Activated CD4-positive, alpha-beta T cell treated with anti-CD3 and anti-CD28 coated beads, Interleukin-2, amount 10 ng/mL, durations not matched to agents 24 days and 14 days (primary cell): ENCODE measurements around the gene B4GALT5. TPM values are rescaled to one million over a fixed set of nuclear protein-coding genes. Genes with fewer than 3 reads are reported as not detected.

Experiments
- DNase-seq: peaks from one replicate; pipeline ENCODE4 v3.0.0; 2022
- H3K27ac Mint-ChIP-seq: one replicate; pipeline ENCODE4 v1.8.0; 2022; ENCODE audit warnings: mild to moderate bottlenecking, mixed read lengths
- H3K27me3 Mint-ChIP-seq: one replicate; pipeline ENCODE4 v1.8.0; 2022; ENCODE audit warnings: mixed read lengths
- H3K36me3 Mint-ChIP-seq: one replicate; pipeline ENCODE4 v1.8.0; 2022; ENCODE audit warnings: low read depth, mild to moderate bottlenecking, mixed read lengths
- H3K4me1 Mint-ChIP-seq: one replicate; pipeline ENCODE4 v1.8.0; 2021; ENCODE audit warnings: mixed read lengths
- H3K4me3 Mint-ChIP-seq: one replicate; pipeline ENCODE4 v1.8.0; 2022; ENCODE audit warnings: mild to moderate bottlenecking, moderate library complexity, mixed read lengths
- H3K9me3 Mint-ChIP-seq: one replicate; pipeline ENCODE4 v1.8.0; 2021; ENCODE audit warnings: mixed read lengths
- intact Hi-C: fragments of 100-400 bp; cut with micrococcal nuclease; formaldehyde crosslinking; loops from one replicate; pipeline ENCODE4 v1.15.1; 2023
- total RNA-seq: library from RNA; stranded (reverse); gene quantifications from 2 replicates; pipeline ENCODE4 v1.2.3, GENCODE V29; 2022

B4GALT5 gene
- total RNA-seq, 1 donor from 2014 or later: 39.1 TPM

DNA sequence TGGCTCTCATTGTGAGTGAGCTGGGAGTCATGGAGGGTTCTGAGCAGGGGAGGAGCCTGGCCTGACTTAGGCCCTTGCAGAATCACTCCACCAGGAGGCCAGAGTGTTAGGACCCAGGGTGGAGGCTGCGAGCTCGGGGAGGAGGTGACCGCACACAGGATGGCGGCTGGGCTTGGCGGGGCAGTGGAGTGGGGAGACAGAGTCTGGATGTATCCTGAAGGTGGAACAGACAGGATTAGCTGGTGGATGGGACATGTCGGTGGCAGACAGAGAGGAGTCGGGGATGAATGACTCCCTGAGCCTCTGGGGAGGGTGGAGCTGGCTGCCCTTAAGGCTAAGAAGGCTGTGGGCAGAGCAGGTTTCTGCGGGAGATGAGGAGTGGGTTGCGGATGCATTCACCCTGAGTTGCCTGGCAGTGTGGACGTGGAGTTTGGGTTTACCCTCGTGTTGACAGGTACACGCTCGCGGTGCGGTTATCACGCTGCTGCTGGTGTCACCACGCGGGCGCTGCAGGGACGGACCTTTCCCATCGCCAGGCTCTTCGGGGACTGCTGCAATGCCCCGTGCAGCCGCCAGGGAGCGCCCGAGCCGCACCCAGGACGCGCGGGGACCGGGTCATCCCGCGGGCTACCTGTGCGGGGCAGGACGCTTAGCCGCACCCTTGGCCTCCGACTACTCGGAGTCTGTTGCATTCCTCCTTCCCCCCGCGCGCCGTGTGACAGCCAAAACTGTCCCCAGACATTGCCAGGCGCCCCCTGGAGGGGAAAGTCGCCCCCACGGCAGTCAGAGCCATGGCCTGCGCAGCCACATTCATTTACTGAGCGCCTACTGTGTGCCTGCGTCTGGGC lies 102.8 kb downstream of the B4GALT5 start:
- Mint-ChIP-seq H3K36me3 (peaks cover 7% of the 10 kb centered on the region), H3K9me3 (no peaks in the 10 kb centered on the region), H3K4me1 (peaks cover 22% of the 10 kb centered on the region), H3K27ac (peak overlapping the region; percentile 79), H3K27me3 (no peaks in the 10 kb centered on the region), H3K4me3 (peak overlapping the region; percentile 71)
- intact Hi-C loops: loop anchor here (1.0 to 2.0 kb wide), 3 partner anchors 235 to 317 kb away; no protein-coding TSS in a partner anchor
- peak; percentile 95 for DNase-seq

DNA sequence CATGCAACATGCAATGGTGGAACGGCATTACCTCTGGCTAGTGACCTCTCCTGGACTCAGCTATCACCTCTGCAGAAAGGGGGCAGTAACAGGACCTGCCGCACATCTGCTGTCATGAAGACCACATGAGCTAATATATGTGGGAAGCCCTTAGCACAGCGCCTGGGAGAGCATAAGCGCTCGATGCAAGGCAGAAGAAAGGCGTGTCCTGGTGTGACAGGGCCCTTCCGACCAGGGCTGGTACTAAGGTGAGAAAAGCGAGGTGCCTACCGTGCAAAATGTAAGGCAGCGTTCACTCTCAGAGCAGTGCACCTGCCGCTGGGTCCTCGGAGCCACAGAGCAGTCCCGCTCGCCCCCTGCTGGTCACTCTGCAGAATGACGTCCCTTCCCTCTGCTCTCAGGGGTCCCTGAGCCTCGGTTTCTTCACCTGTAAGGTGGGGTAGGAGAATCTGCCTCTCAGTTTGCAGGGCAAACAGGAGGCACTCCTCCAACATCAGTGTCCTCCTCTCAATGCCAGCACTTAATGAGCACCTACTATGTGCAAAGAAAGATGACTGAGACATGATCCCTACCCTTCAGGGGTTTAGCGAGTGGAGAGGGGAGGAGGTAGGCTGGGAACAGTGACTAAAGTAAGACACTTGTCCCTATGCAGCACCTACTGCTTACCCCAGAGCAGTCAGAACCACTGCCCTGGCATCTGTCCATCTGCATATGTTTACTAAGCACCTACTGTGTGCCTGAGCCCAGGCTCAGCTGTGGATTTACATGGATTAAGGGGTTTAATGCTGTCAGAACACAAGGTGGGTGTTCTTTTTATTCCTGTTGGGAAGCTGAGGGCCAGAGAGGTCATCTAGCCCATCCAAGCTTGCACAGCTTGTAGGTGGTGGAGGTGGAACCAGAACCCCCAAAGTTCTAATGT lies 104.7 kb downstream of the B4GALT5 start:
- H3K27me3 Mint-ChIP-seq: no peaks in the 10 kb centered on the region
- H3K27ac Mint-ChIP-seq: peak overlapping the region; percentile 23
- H3K4me3 Mint-ChIP-seq: peak overlapping the region; percentile 40
- peaks cover 27% of the 10 kb centered on the region for H3K4me1 Mint-ChIP-seq
- H3K9me3 Mint-ChIP-seq: no peaks in the 10 kb centered on the region
- peak; percentile 93 for DNase-seq
- peaks cover 16% of the 10 kb centered on the region for H3K36me3 Mint-ChIP-seq
- intact Hi-C loops: loop anchor here (1.0 kb wide), 3 partner anchors 13 to 275 kb away; no protein-coding TSS in a partner anchor

- DNase-seq: no peak
- no peaks in the 10 kb centered on the region for H3K27me3 Mint-ChIP-seq
- no peaks in the 10 kb centered on the region for H3K9me3 Mint-ChIP-seq
- peaks cover 23% of the 10 kb centered on the region for H3K36me3 Mint-ChIP-seq
- no peak overlapping the region for H3K27ac Mint-ChIP-seq
- H3K4me1 Mint-ChIP-seq: peaks cover 36% of the 10 kb centered on the region
- H3K4me3 Mint-ChIP-seq: no peak overlapping the region
- intact Hi-C loops: no loop called here
Observed at GRCh38 chr20:49607568-49607967, 106.1 kb downstream of the B4GALT5 start.

DNA sequence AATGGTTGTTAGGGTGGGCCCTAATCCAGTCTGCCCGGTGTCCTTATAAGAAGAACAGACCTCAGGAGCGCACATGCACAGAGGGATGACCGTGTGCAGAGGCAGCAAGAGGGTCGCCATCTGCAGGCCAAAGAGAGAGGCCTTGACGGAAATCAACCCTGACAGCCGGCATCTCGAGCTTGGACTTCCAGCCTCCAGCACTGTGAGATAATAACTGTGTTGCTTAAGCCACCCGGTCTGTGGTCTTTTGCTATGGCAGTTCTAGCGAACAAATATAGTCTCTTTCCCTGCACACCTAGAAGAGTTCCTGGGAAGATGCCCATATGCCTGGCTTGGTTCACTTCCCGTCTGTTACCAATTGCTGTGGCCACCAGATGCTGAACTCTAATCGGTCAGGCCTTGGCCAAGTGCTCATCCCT lies 110.5 kb downstream of the B4GALT5 start:
- Mint-ChIP-seq H3K27ac (peak overlapping the region; percentile 41), H3K4me3 (no peak overlapping the region), H3K36me3 (peaks cover 43% of the 10 kb centered on the region), H3K4me1 (peaks cover 44% of the 10 kb centered on the region), H3K27me3 (no peaks in the 10 kb centered on the region), H3K9me3 (no peaks in the 10 kb centered on the region)
- intact Hi-C loops: no loop called here
- DNase-seq: no peak

GRCh38 chr20:49602345-49603208 lies 111.1 kb downstream of the B4GALT5 start:
- DNase-seq: no peak
- Mint-ChIP-seq H3K4me1 (peaks cover 41% of the 10 kb centered on the region), H3K9me3 (no peaks in the 10 kb centered on the region), H3K27me3 (no peaks in the 10 kb centered on the region), H3K4me3 (no peak overlapping the region), H3K36me3 (peaks cover 46% of the 10 kb centered on the region), H3K27ac (peak overlapping the region; percentile 78)
- intact Hi-C loops: no loop called here

- DNase-seq: no peak
- H3K36me3 Mint-ChIP-seq: peaks cover 53% of the 10 kb centered on the region
- H3K27ac Mint-ChIP-seq: peak overlapping the region; percentile 78
- no peak overlapping the region for H3K4me3 Mint-ChIP-seq
- no peaks in the 10 kb centered on the region for H3K9me3 Mint-ChIP-seq
- intact Hi-C loops: no loop called here
- H3K27me3 Mint-ChIP-seq: no peaks in the 10 kb centered on the region
- H3K4me1 Mint-ChIP-seq: peaks cover 45% of the 10 kb centered on the region
Observed at GRCh38 chr20:49601153-49601924, 112.3 kb downstream of the B4GALT5 start.

- intact Hi-C loops: loop anchor here (10.0 kb wide), 1 partner anchor 435 kb away; no protein-coding TSS in a partner anchor
- DNase-seq: no peak
- Mint-ChIP-seq H3K4me3 (no peak overlapping the region), H3K4me1 (peaks cover 59% of the 10 kb centered on the region), H3K27ac (peak overlapping the region; percentile 79), H3K9me3 (no peaks in the 10 kb centered on the region), H3K36me3 (peaks cover 63% of the 10 kb centered on the region), H3K27me3 (no peaks in the 10 kb centered on the region)
Observed at GRCh38 chr20:49599746-49600113, 113.9 kb downstream of the B4GALT5 start.

DNA sequence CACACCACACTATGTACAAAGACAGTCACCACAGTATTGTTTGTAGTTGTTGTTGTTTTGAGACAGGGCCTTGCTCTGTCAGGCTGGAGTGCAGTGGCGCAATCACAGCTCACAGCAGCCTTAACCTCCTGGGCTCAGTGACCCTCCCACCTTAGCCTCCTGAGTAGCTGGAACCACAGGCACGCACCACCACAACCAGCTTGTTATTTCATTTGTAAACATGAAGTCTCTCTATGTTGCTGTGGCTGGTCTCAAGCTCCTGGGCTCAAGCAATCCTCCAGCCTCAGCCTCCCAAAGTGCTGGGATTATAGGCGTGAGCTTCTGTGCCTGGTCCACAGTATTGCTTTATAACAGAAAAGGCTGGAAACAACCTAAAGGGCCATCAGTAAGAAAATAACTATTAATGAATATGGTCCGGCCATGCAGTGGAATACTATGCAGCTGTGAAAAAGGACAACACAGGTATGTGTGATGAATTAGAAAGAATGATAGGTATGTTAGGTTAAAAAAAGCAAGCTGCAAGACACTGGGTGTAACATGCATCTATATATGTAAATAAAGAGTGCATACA lies 115.8 kb downstream of the B4GALT5 start:
- Mint-ChIP-seq H3K36me3 (peaks cover 64% of the 10 kb centered on the region), H3K4me1 (peaks cover 67% of the 10 kb centered on the region), H3K27me3 (no peaks in the 10 kb centered on the region), H3K27ac (peak overlapping the region; percentile 97), H3K9me3 (no peaks in the 10 kb centered on the region), H3K4me3 (peak overlapping the region; percentile 78)
- intact Hi-C loops: loop anchor here (2.0 to 10.0 kb wide), 2 partner anchors 21 to 433 kb away; no protein-coding TSS in a partner anchor
- DNase-seq: no peak

GRCh38 chr20:49595811-49596561 lies 117.7 kb downstream of the B4GALT5 start:
- Mint-ChIP-seq H3K27ac (peak overlapping the region; percentile 100), H3K9me3 (peaks cover 9% of the 10 kb centered on the region), H3K4me1 (peaks cover 77% of the 10 kb centered on the region), H3K27me3 (no peaks in the 10 kb centered on the region), H3K36me3 (peaks cover 66% of the 10 kb centered on the region), H3K4me3 (peak overlapping the region; percentile 90)
- peak; percentile 90 for DNase-seq
- intact Hi-C loops: loop anchor here (1.0 to 10.0 kb wide), 5 partner anchors 13 to 431 kb away; no protein-coding TSS in a partner anchor

GRCh38 chr20:49595346-49595745 lies 118.3 kb downstream of the B4GALT5 start:
- Mint-ChIP-seq H3K4me1 (peaks cover 78% of the 10 kb centered on the region), H3K27ac (peak overlapping the region; percentile 100), H3K9me3 (peaks cover 11% of the 10 kb centered on the region), H3K27me3 (no peaks in the 10 kb centered on the region), H3K36me3 (peaks cover 65% of the 10 kb centered on the region), H3K4me3 (peak overlapping the region; percentile 90)
- no peak for DNase-seq
- intact Hi-C loops: loop anchor here (2.0 to 10.0 kb wide), 2 partner anchors 45 to 431 kb away; no protein-coding TSS in a partner anchor

GRCh38 chr20:49594931-49595315 lies 118.8 kb downstream of the B4GALT5 start:
- peak overlapping the region; percentile 100 for H3K27ac Mint-ChIP-seq
- DNase-seq: no peak
- intact Hi-C loops: loop anchor here (1.0 to 10.0 kb wide), 5 partner anchors 44 to 917 kb away; partner anchors contain the start of genes PTPN1 and ZNFX1
- peaks cover 16% of the 10 kb centered on the region for H3K9me3 Mint-ChIP-seq
- peaks cover 78% of the 10 kb centered on the region for H3K4me1 Mint-ChIP-seq
- H3K4me3 Mint-ChIP-seq: peak overlapping the region; percentile 90
- H3K27me3 Mint-ChIP-seq: no peaks in the 10 kb centered on the region
- peaks cover 66% of the 10 kb centered on the region for H3K36me3 Mint-ChIP-seq
